HepG2 (cell line): ENCODE data around the gene IL4I1. TPM values are rescaled to one million over a fixed set of nuclear protein-coding genes. Genes with fewer than 3 reads are reported as not detected.
A peak's percentile ranks its signal among the peaks of the same experiment; 100 is the strongest.

Source experiments
- BRD4 ChIP-seq: sonication (generic); formaldehyde crosslinking; IDR thresholded peaks from 2 replicates; pipeline ENCODE4 v1.4.0; 2020; ENCODE audit warnings: missing genetic modification reagents
- CC2D1A ChIP-seq: sonication (generic); formaldehyde crosslinking; IDR thresholded peaks from 2 replicates; pipeline ENCODE4 v1.8.1; 2023; ENCODE audit warnings: mild to moderate bottlenecking, missing genetic modification reagents
- DMAP1 ChIP-seq: IDR thresholded peaks from 2 replicates; pipeline ENCODE4 v1.6.1; 2016
- ETV6 ChIP-seq: sonication (generic); formaldehyde crosslinking; conservative IDR thresholded peaks from 2 replicates; pipeline ENCODE4 v1.4.0; 2020; ENCODE audit warnings: missing genetic modification reagents
- FOXC1 ChIP-seq: sonication (generic); formaldehyde crosslinking; IDR thresholded peaks from 2 replicates; pipeline ENCODE4 v1.8.0; 2022; ENCODE audit warnings: mild to moderate bottlenecking, missing genetic modification reagents, borderline replicate concordance
- HES4 ChIP-seq: sonication (generic); formaldehyde crosslinking; IDR thresholded peaks from 2 replicates; pipeline ENCODE4 v1.9.0; 2021; ENCODE audit warnings: mild to moderate bottlenecking, missing genetic modification reagents, borderline replicate concordance
- HNF4G ChIP-seq, 2 experiments: sonication (generic) in 1 of 2; formaldehyde crosslinking in 1 of 2; IDR thresholded peaks; 2 replicates each; pipeline versions ENCODE4 v1.4.0 to v1.6.1; 2011 to 2020; ENCODE audit warnings: borderline replicate concordance in 2 of 2, low read depth in 2 of 2, mild to moderate bottlenecking in 2 of 2, low read length in 1 of 2, missing genetic modification reagents in 1 of 2, moderate library complexity in 1 of 2
- HOXA3 ChIP-seq: sonication (generic); formaldehyde crosslinking; IDR thresholded peaks from 2 replicates; pipeline ENCODE4 v1.5.0; 2020; ENCODE audit warnings: missing genetic modification reagents
- HOXA5 ChIP-seq: sonication (generic); formaldehyde crosslinking; IDR thresholded peaks from 2 replicates; pipeline ENCODE4 v1.4.0; 2020; ENCODE audit warnings: missing genetic modification reagents
- IKZF1 ChIP-seq: fragments of 450-650 bp; IDR thresholded peaks from 2 replicates; pipeline ENCODE4 v1.7.1; 2016
- MEIS2 ChIP-seq: sonication (generic); formaldehyde crosslinking; IDR thresholded peaks from 2 replicates; pipeline ENCODE4 v1.9.0; 2021; ENCODE audit warnings: mild to moderate bottlenecking, missing genetic modification reagents
- MTF2 ChIP-seq: sonication (generic); formaldehyde crosslinking; IDR thresholded peaks from 2 replicates; pipeline ENCODE4 v1.5.0; 2020; ENCODE audit warnings: missing genetic modification reagents, borderline replicate concordance
- SALL2 ChIP-seq: sonication (generic); formaldehyde crosslinking; IDR thresholded peaks from 2 replicates; pipeline ENCODE4 v1.8.1; 2023; ENCODE audit warnings: mild to moderate bottlenecking, missing genetic modification reagents, inconsistent platforms
- ZFX ChIP-seq: sonication (generic); formaldehyde crosslinking; IDR thresholded peaks from 2 replicates; pipeline ENCODE4 v1.4.0; 2020; ENCODE audit warnings: mild to moderate bottlenecking, low read depth, missing genetic modification reagents, moderate library complexity
- ZNF230 ChIP-seq: sonication (generic); formaldehyde crosslinking; IDR thresholded peaks from 2 replicates; pipeline ENCODE4 v1.4.0; 2020; ENCODE audit warnings: mild to moderate bottlenecking, missing genetic modification reagents
- ZNF331 ChIP-seq: sonication (generic); formaldehyde crosslinking; IDR thresholded peaks from 2 replicates; pipeline ENCODE4 v1.4.0; 2020; ENCODE audit warnings: missing genetic modification reagents
- ZNF552 ChIP-seq: sonication (generic); formaldehyde crosslinking; IDR thresholded peaks from 2 replicates; pipeline ENCODE4 v1.9.0; 2022; ENCODE audit warnings: missing genetic modification reagents, mild to moderate bottlenecking, borderline replicate concordance
- ZNF576 ChIP-seq: sonication (generic); formaldehyde crosslinking; IDR thresholded peaks from 2 replicates; pipeline ENCODE4 v1.4.0; 2020; ENCODE audit warnings: mild to moderate bottlenecking, missing genetic modification reagents
- ZNF678 ChIP-seq: sonication (generic); formaldehyde crosslinking; IDR thresholded peaks from 2 replicates; pipeline ENCODE4 v1.4.0; 2020; ENCODE audit warnings: mild to moderate bottlenecking, missing genetic modification reagents
- ZNF713 ChIP-seq: sonication (generic); formaldehyde crosslinking; IDR thresholded peaks from 2 replicates; pipeline ENCODE4 v1.4.0; 2020; ENCODE audit warnings: mild to moderate bottlenecking, missing genetic modification reagents
- polyA plus RNA-seq, 8 experiments: library from polyadenylated mRNA; depleted of rRNA in 3 of 8; stranded (reverse) in 7 of 8; unstranded in 1 of 8; fragments of >200 nt; fragmentation: Illumina TruSeq in 4 of 8; extraction: Trizol in 4 of 8; gene quantifications; 2 replicates each; pipeline versions ENCODE4 v1.2.1 to v1.2.3, GENCODE V29; 2011 to 2016; ENCODE audit warnings: low read depth in 4 of 8, missing spikeins in 1 of 8, mixed read lengths in 1 of 8; ENCODE audit not compliant: insufficient read depth in 1 of 8
- total RNA-seq, 5 experiments: library from RNA; depleted of rRNA; stranded (reverse); fragments of >200 nt; fragmentation: Illumina TruSeq; extraction: Trizol; gene quantifications; 2 replicates each; pipeline ENCODE4 v1.2.3, GENCODE V29; 2016; ENCODE audit warnings: low read depth in 1 of 5
- TF ChIP-seq, protein P1 (sequence below): sonication (generic); formaldehyde crosslinking; IDR thresholded peaks from 2 replicates; pipeline ENCODE4 v1.9.0; 2021; ENCODE audit warnings: missing genetic modification reagents, mild to moderate bottlenecking, borderline replicate concordance
- TF ChIP-seq, protein P2 (sequence below): sonication (generic); formaldehyde crosslinking; IDR thresholded peaks from 2 replicates; pipeline ENCODE4 v1.8.0; 2022; ENCODE audit warnings: low read depth, missing genetic modification reagents

The IL4I1 gene
- total and polyA plus RNA-seq, 2 of the 13 experiments (the other 11 are each of a cell fraction or from before 2014, with no cell fraction given) = not detected

DNA sequence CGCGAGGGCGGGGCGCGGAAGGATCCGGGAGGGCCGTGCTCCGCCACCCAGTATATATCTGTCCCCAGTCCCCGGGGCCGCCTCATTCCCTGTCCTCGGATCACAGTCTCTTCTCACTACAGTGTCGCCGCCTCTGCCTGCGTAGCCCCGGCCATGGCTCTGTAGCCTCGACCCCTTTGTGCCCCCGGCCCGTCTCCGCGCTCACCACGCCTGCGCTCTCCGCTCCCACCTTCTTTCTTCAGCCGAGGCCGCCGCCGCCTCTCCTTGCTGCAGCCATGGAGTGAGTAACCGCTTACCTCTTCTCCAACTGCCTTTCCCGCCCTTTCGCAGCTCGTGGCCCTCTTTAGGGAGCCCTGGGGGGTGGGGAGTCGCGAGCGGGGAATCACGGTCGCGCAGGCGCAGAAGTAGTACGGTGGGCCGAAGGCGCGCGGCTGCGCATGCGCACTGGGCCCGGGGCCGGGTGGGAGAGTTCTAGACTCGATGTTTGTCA is 32.5 kb upstream of the IL4I1 start, which contains the start of the genes ATF5 and NUP62 (continued):
- TF ChIP-seq, protein P1, sequence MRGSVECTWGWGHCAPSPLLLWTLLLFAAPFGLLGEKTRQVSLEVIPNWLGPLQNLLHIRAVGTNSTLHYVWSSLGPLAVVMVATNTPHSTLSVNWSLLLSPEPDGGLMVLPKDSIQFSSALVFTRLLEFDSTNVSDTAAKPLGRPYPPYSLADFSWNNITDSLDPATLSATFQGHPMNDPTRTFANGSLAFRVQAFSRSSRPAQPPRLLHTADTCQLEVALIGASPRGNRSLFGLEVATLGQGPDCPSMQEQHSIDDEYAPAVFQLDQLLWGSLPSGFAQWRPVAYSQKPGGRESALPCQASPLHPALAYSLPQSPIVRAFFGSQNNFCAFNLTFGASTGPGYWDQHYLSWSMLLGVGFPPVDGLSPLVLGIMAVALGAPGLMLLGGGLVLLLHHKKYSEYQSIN (CRISPR knock-in tag) = no peak
- TF ChIP-seq HOXA3 (CRISPR knock-in tag) (peak; percentile 82), BRD4 (CRISPR knock-in tag) (peak; percentile 67; the same call in 1 of the 2 replicates), MTF2 (no peak), ZNF713 (CRISPR knock-in tag) (no peak), ZNF331 (peak; percentile 21; the same call in 1 of the 2 replicates), HNF4G (IDR thresholded peaks at IDR 0.05; ENCODE audit: borderline replicate concordance, low read depth, low read length) (no peak), HNF4G (CRISPR knock-in tag; IDR thresholded peaks at IDR 0.05; ENCODE audit: borderline replicate concordance, low read depth) (0 out of 2 replicates have a peak, but pooled peaks have one; percentile 12), ZNF678 (0 out of 2 replicates have a peak, but pooled peaks have one; percentile 21), ZFX (CRISPR knock-in tag) (peak; percentile 89), ZNF576 (CRISPR knock-in tag) (0 out of 2 replicates have a peak, but pooled peaks have one; percentile 21), ETV6 (peak; percentile 36; the same call in 1 of the 2 replicates), CC2D1A (CRISPR knock-in tag) (peak; percentile 9; the same call in 1 of the 2 replicates), FOXC1 (CRISPR knock-in tag) (peak; percentile 68), DMAP1 (CRISPR knock-in tag) (peak; percentile 93; the same call in 1 of the 2 replicates), HES4 (CRISPR knock-in tag) (peak; percentile 80), ZNF552 (CRISPR knock-in tag) (peak; percentile 92), HOXA5 (peak; percentile 71), ZNF230 (peak; percentile 97; the same call in 1 of the 2 replicates), MEIS2 (CRISPR knock-in tag) (peak; percentile 70; the same call in 1 of the 2 replicates), IKZF1 (no peak), SALL2 (CRISPR knock-in tag) (peak; percentile 92)
- TF ChIP-seq, protein P2, sequence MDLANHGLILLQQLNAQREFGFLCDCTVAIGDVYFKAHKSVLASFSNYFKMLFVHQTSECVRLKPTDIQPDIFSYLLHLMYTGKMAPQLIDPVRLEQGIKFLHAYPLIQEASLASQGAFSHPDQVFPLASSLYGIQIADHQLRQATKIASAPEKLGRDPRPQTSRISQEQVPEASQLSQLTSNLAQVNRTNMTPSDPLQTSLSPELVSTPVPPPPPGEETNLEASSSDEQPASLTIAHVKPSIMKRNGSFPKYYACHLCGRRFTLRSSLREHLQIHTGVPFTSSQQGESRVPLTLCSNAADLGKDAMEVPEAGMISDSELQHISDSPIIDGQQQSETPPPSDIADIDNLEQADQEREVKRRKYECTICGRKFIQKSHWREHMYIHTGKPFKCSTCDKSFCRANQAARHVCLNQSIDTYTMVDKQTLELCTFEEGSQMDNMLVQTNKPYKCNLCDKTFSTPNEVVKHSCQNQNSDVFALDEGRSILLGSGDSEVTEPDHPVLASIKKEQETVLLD (CRISPR knock-in tag) = 0 out of 2 replicates have a peak, but pooled peaks have one; percentile 57
